Measurements from ENCODE around the gene C1QL1.

Gene C1QL1

DNA sequence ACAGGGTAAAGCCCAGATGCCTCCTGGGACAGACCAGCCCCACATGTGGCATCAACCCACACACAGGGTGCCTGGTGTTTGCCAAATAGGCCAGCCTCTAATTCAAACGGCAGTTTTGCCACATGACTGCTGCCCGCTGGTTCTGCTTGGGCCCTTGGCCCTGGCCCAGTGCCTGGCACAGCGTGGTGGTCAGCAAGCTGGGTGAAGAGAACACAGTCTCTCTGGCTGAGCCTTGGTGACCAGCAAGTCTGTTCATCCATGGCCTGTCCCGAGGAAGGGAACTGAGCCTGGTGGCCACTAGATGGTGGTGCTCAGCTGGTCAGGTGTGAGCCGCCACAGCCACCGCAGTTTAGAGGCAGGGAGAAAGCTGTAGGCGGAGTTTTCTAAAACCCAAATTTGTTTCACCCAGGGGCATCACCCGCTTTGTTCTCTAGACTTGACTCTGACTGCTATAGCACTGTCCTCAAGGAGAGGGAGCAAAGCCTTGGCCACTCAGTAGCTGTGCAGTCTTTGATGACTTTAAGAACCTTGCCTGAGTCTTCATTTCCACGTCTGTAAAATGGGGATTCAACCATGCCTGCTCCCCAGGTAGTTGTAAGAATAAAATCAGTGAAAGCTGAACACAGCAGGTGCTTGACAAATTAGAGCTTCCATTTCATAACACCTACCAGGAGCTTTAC lies 48.1 kb downstream of the C1QL1 start:
- peak; percentile 80 for DNase-seq
- Histone ChIP-seq H3K79me2 (ENCODE audit: low read length) (no peaks in the 10 kb centered on the region), H3K9ac (ENCODE audit: low read length) (no peak overlapping the region), H3K36me3 (replicated peaks; ENCODE audit: insufficient read depth, low read length) (no peaks in the 10 kb centered on the region), H3K9me2 (replicated peaks; ENCODE audit: insufficient read depth, low read length) (no peaks in the 10 kb centered on the region), H4K20me1 (ENCODE audit: insufficient read depth, low read length) (no peaks in the 10 kb centered on the region), H3K4me2 (ENCODE audit: low read depth, low read length) (peak overlapping the region; percentile 16; the same call in 1 of the 2 replicates), H3K4me1 (ENCODE audit: low read length) (no peaks in the 10 kb centered on the region), H2AFZ (ENCODE audit: low read length) (no peak overlapping the region), H3F3A (ENCODE audit: insufficient read depth, low read length) (peaks cover 5% of the 10 kb centered on the region), H3K27ac (ENCODE audit: low read length) (no peak overlapping the region), H3K9me3 (replicated peaks; ENCODE audit: insufficient read depth, low read length) (no peaks in the 10 kb centered on the region), H3K27me3 (replicated peaks; ENCODE audit: insufficient read depth, low read length) (peaks cover 20% of the 10 kb centered on the region), H3K4me3 (ENCODE audit: low read length) (no peak overlapping the region)
- TF ChIP-seq EZH2 (optimal IDR thresholded peaks at IDR 0.05; ENCODE audit: low read depth, low read length) (no peak), EZH2phosphoT487 (IDR thresholded peaks at IDR 0.05; ENCODE audit: low read length) (no peak)
- TF ChIP-seq, protein P1, sequence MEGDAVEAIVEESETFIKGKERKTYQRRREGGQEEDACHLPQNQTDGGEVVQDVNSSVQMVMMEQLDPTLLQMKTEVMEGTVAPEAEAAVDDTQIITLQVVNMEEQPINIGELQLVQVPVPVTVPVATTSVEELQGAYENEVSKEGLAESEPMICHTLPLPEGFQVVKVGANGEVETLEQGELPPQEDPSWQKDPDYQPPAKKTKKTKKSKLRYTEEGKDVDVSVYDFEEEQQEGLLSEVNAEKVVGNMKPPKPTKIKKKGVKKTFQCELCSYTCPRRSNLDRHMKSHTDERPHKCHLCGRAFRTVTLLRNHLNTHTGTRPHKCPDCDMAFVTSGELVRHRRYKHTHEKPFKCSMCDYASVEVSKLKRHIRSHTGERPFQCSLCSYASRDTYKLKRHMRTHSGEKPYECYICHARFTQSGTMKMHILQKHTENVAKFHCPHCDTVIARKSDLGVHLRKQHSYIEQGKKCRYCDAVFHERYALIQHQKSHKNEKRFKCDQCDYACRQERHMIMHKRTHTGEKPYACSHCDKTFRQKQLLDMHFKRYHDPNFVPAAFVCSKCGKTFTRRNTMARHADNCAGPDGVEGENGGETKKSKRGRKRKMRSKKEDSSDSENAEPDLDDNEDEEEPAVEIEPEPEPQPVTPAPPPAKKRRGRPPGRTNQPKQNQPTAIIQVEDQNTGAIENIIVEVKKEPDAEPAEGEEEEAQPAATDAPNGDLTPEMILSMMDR (IDR thresholded peaks at IDR 0.05; ENCODE audit: low read length) = peak; percentile 88

DNA sequence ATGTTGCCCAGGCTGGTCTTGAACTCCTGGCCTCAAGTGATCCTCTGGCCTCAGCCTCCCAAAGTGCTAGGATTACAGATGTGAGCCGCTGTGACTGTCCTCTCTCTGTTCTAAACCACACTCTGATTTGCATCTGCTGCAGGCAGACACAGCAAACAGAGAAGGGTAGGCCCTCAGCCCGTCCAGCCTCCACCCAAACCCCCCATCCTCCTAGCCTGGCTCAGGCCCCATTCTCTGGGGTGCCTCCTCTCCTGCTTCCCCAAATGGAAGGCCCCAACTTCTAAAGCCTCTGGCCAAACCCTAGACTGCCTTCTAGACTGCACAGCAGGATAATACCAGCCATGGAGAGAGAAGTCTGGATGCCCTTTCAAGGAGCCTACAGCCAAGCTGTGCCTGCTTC lies 48.7 kb downstream of the C1QL1 start:
- TF ChIP-seq EZH2phosphoT487 (IDR thresholded peaks at IDR 0.05; ENCODE audit: low read length) (no peak), EZH2 (optimal IDR thresholded peaks at IDR 0.05; ENCODE audit: low read depth, low read length) (no peak)
- TF ChIP-seq, protein P1 (IDR thresholded peaks at IDR 0.05; ENCODE audit: low read length) = no peak
- no peak overlapping the region for H3K9ac ChIP-seq (ENCODE audit: low read length)
- H3K79me2 ChIP-seq (ENCODE audit: low read length) = no peaks in the 10 kb centered on the region
- H4K20me1 ChIP-seq (ENCODE audit: insufficient read depth, low read length) = no peaks in the 10 kb centered on the region
- peaks cover 5% of the 10 kb centered on the region for H3F3A ChIP-seq (ENCODE audit: insufficient read depth, low read length)
- H3K27ac ChIP-seq (ENCODE audit: low read length) = no peak overlapping the region
- H3K9me3 ChIP-seq (replicated peaks; ENCODE audit: insufficient read depth, low read length) = no peaks in the 10 kb centered on the region
- H3K4me2 ChIP-seq (ENCODE audit: low read depth, low read length) = no peak overlapping the region
- peaks cover 25% of the 10 kb centered on the region for H3K27me3 ChIP-seq (replicated peaks; ENCODE audit: insufficient read depth, low read length)
- H3K36me3 ChIP-seq (replicated peaks; ENCODE audit: insufficient read depth, low read length) = no peaks in the 10 kb centered on the region
- H3K4me3 ChIP-seq (ENCODE audit: low read length) = no peak overlapping the region
- DNase-seq = no peak
- no peaks in the 10 kb centered on the region for H3K4me1 ChIP-seq (ENCODE audit: low read length)
- H3K9me2 ChIP-seq (replicated peaks; ENCODE audit: insufficient read depth, low read length) = no peaks in the 10 kb centered on the region
- no peak overlapping the region for H2AFZ ChIP-seq (ENCODE audit: low read length)

DNA sequence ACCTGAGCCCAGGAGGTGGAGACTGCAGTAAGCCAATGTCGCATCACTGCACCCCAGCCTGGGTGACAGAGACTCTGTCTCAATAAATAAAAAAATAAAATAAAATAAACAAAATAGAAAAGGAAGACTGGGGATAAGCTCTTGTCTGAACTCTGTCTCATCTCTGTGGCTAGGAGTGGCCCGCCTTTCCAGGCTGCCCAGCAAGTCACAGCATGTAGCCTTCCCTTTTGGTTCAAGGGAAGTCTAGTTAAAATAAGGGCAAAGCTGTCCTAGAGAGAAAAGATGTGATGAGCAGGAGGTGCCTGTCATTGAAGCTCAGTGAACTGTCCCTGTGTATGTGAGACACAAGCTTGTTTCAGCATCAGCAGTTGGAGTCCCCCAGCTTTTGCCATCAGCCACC lies 50.1 kb downstream of the C1QL1 start:
- H3K27me3 ChIP-seq (replicated peaks; ENCODE audit: insufficient read depth, low read length) = peaks cover 37% of the 10 kb centered on the region
- no peak for DNase-seq
- H3K79me2 ChIP-seq (ENCODE audit: low read length) = no peaks in the 10 kb centered on the region
- H3F3A ChIP-seq (ENCODE audit: insufficient read depth, low read length) = no peaks in the 10 kb centered on the region
- no peaks in the 10 kb centered on the region for H3K36me3 ChIP-seq (replicated peaks; ENCODE audit: insufficient read depth, low read length)
- no peak overlapping the region for H3K9ac ChIP-seq (ENCODE audit: low read length)
- H3K9me3 ChIP-seq (replicated peaks; ENCODE audit: insufficient read depth, low read length) = no peaks in the 10 kb centered on the region
- H3K9me2 ChIP-seq (replicated peaks; ENCODE audit: insufficient read depth, low read length) = no peaks in the 10 kb centered on the region
- TF ChIP-seq EZH2 (optimal IDR thresholded peaks at IDR 0.05; ENCODE audit: low read depth, low read length) = no peak
- no peak for TF ChIP-seq EZH2phosphoT487 (IDR thresholded peaks at IDR 0.05; ENCODE audit: low read length)
- TF ChIP-seq, protein P1 (IDR thresholded peaks at IDR 0.05; ENCODE audit: low read length) = no peak
- H3K27ac ChIP-seq (ENCODE audit: low read length) = no peak overlapping the region
- no peak overlapping the region for H3K4me2 ChIP-seq (ENCODE audit: low read depth, low read length)
- H4K20me1 ChIP-seq (ENCODE audit: insufficient read depth, low read length) = no peaks in the 10 kb centered on the region
- no peak overlapping the region for H2AFZ ChIP-seq (ENCODE audit: low read length)
- no peaks in the 10 kb centered on the region for H3K4me1 ChIP-seq (ENCODE audit: low read length)
- H3K4me3 ChIP-seq (ENCODE audit: low read length) = no peak overlapping the region
